Osteocyte (in vitro differentiated cells): ENCODE results near the gene ZNF469. TPM values are rescaled to one million over a fixed set of nuclear protein-coding genes. Genes with fewer than 3 reads are reported as not detected.

Experiments used
- DNase-seq: peaks from one replicate; pipeline ENCODE4 v3.0.0; 2021; ENCODE audit warnings: mixed read lengths; ENCODE audit not compliant: unreplicated experiment; ENCODE audit errors: extremely low spot score
- H3K27ac Mint-ChIP-seq: one replicate; pipeline ENCODE4 v1.8.0; 2021; ENCODE audit warnings: mild to moderate bottlenecking, mixed read lengths; ENCODE audit not compliant: unreplicated experiment
- H3K27me3 Mint-ChIP-seq: one replicate; pipeline ENCODE4 v1.8.0; 2021; ENCODE audit warnings: mixed read lengths; ENCODE audit not compliant: unreplicated experiment
- H3K36me3 Mint-ChIP-seq: one replicate; pipeline ENCODE4 v1.8.0; 2021; ENCODE audit warnings: mixed read lengths; ENCODE audit not compliant: unreplicated experiment
- H3K4me1 Mint-ChIP-seq: one replicate; pipeline ENCODE4 v1.8.0; 2021; ENCODE audit warnings: mixed read lengths; ENCODE audit not compliant: unreplicated experiment
- H3K4me3 Mint-ChIP-seq: one replicate; pipeline ENCODE4 v1.8.0; 2021; ENCODE audit warnings: mild to moderate bottlenecking, moderate library complexity, mixed read lengths; ENCODE audit not compliant: unreplicated experiment
- H3K9me3 Mint-ChIP-seq: one replicate; pipeline ENCODE4 v1.8.0; 2021; ENCODE audit warnings: mixed read lengths; ENCODE audit not compliant: unreplicated experiment
- total RNA-seq: library from RNA; stranded (reverse); gene quantifications from 2 replicates; pipeline ENCODE4 v1.2.1, GENCODE V29; 2021
- TF ChIP-seq, protein P1 (sequence below): fragments of 200-600 bp; sonication (generic); IDR thresholded peaks from 2 replicates; pipeline ENCODE4 v1.5.0; 2021; ENCODE audit warnings: antibody characterized with exemption, mild to moderate bottlenecking, moderate library complexity

Gene ZNF469
- total RNA-seq, 1 donor from 2014 or later, result 4.1 TPM

GRCh38 chr16:88377961-88378360 is 4.8 kb upstream of the ZNF469 start:
- no peak for DNase-seq
- peaks cover 4% of the 10 kb centered on the region for H3K4me1 Mint-ChIP-seq

GRCh38 chr16:88378401-88378800 is 4.4 kb upstream of the ZNF469 start:
- Mint-ChIP-seq H3K36me3 (no peaks in the 10 kb centered on the region), H3K4me3 (no peak overlapping the region), H3K4me1 (peaks cover 4% of the 10 kb centered on the region), H3K27me3 (peaks cover 3% of the 10 kb centered on the region), H3K27ac (no peak overlapping the region), H3K9me3 (no peaks in the 10 kb centered on the region)
- TF ChIP-seq, protein P1, sequence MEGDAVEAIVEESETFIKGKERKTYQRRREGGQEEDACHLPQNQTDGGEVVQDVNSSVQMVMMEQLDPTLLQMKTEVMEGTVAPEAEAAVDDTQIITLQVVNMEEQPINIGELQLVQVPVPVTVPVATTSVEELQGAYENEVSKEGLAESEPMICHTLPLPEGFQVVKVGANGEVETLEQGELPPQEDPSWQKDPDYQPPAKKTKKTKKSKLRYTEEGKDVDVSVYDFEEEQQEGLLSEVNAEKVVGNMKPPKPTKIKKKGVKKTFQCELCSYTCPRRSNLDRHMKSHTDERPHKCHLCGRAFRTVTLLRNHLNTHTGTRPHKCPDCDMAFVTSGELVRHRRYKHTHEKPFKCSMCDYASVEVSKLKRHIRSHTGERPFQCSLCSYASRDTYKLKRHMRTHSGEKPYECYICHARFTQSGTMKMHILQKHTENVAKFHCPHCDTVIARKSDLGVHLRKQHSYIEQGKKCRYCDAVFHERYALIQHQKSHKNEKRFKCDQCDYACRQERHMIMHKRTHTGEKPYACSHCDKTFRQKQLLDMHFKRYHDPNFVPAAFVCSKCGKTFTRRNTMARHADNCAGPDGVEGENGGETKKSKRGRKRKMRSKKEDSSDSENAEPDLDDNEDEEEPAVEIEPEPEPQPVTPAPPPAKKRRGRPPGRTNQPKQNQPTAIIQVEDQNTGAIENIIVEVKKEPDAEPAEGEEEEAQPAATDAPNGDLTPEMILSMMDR, result no peak
- no peak for DNase-seq

More at GRCh38 chr16:88377961-88378360, 4.8 kb upstream of the ZNF469 start:
- Mint-ChIP-seq H3K27me3 (peaks cover 3% of the 10 kb centered on the region), H3K27ac (no peak overlapping the region), H3K4me3 (no peak overlapping the region), H3K9me3 (no peaks in the 10 kb centered on the region), H3K36me3 (no peaks in the 10 kb centered on the region)
- TF ChIP-seq, protein P1, result no peak

- Mint-ChIP-seq H3K36me3 (no peaks in the 10 kb centered on the region), H3K9me3 (no peaks in the 10 kb centered on the region), H3K4me3 (no peak overlapping the region), H3K4me1 (peaks cover 5% of the 10 kb centered on the region), H3K27ac (no peak overlapping the region), H3K27me3 (peaks cover 3% of the 10 kb centered on the region)
- DNase-seq, result no peak
- TF ChIP-seq, protein P1, result no peak
Measured at GRCh38 chr16:88378836-88379693, 3.7 kb upstream of the ZNF469 start.

DNA sequence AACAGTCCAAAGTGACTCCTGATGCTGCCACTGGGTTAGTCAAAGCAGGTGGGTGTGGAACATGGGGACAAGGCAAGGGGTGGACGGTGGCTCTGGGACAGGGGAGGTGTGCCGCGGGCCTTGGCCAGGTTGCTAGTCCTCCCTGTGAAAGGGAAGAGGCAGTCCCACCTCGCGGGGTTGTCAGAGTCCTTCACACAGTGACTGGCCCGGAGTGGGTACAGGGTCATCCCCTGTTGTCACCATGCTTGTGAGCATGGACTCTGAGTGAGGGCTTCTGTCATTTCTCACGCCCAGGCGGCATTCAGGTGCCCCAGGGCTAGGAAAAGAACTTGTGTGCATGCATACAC is 3.1 kb upstream of the ZNF469 start:
- H3K27ac Mint-ChIP-seq, result no peak overlapping the region
- no peaks in the 10 kb centered on the region for H3K9me3 Mint-ChIP-seq
- TF ChIP-seq, protein P1, result no peak
- no peak for DNase-seq
- H3K4me1 Mint-ChIP-seq, result peaks cover 9% of the 10 kb centered on the region
- H3K27me3 Mint-ChIP-seq, result peaks cover 3% of the 10 kb centered on the region
- H3K36me3 Mint-ChIP-seq, result no peaks in the 10 kb centered on the region
- no peak overlapping the region for H3K4me3 Mint-ChIP-seq

DNA sequence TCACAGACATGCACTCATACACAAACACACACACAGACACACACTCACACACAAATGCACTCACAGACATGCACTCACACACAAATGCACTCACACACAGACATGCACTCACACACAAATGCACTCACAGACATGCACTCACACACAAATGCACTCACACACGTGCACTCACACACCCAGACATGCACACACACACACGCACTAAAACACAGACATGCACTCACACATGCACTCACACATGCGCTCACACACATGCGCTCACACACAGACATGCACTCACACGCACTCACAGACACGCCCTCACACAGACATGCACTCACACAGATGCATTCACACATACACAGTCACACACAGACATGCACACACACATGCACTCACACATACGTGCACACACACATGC is 2.7 kb upstream of the ZNF469 start:
- Mint-ChIP-seq H3K36me3 (no peaks in the 10 kb centered on the region), H3K27me3 (peaks cover 3% of the 10 kb centered on the region), H3K4me1 (peaks cover 9% of the 10 kb centered on the region), H3K4me3 (no peak overlapping the region), H3K27ac (no peak overlapping the region), H3K9me3 (no peaks in the 10 kb centered on the region)
- no peak for DNase-seq
- TF ChIP-seq, protein P1, result no peak
